AG20443 (cell line): ENCODE results near the gene NASP.
"Not testable (repeated sequence)": the region's sequence is repeated elsewhere in the genome, so short reads cannot be mapped to it uniquely, and the experiment has no call there.

Experiments used
- DNase-seq: peaks from one replicate; pipeline ENCODE4 v3.0.0; 2012; ENCODE audit warnings: low spot score, mixed read lengths

The NASP gene

DNA sequence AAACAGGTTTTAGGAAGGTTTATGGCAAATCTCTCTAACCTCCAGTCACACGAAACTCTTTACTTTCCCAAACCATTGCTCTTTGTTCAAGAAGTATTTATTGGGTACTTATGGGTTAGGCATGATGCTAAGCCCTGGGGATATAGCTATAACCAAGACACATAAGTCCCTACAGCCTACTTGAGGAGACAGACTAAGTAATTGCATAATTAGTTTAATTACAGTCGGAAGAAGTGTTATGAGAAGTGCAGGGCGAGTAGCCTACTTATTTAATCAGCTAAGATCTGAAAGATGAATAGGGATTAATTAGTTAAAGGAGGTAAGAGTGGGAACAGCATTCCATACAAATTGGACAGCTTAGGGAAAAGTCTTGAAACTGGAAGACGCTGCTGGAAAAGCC lies 13.2 kb upstream of the NASP start:
- DNase-seq, result no peak

DNA sequence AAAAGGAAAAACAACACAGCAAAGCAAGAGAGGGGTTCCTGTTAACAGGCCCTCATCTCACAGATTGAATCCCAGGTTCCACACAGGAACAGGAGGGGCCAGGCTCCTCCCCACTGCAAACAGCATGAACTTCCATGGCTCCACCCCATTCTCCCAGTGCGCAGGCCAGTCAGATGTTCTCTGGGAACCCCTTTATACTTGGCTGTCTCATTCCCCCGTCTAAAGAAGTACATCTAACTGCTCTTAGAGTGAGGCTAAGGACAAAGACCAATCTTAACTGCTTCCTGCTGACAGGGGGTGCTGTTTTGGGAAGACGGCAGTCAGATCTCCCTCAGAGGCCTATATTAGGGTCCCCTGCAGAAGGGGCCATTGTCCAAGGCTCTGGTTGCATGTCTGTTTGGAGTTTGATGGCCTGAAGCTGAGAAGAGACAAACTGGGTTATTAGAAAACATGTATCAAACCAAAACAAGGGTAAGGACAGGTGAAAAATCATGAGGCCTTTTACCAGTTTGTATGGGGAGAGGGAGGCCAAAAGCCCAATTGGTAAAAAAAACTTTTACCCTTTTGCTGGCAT lies 10.5 kb upstream of the NASP start:
- no peak for DNase-seq

DNA sequence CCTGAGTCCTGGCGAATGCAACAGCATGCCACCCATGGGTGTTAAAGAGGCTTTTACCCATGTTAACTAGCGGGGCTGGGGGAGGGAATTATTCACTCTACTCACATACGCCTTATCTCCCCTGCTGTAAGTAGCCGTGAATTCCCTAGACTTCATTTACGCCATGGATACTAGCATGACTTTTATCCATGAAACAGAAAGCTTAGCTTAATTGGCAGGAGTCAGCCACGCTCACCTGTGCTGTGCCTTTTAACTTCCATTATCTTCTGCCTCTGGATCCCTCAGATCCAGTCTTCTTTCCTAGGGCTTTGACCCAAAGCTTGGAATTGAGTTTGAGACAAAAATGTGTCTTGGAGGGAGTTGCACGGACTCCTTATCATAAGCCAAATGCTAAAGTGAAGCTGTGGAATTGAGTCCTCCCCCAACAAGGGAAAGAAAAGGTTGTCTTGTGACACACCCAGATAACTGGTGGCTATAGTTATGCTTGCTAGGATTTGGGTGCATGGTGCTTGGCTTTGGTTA lies 9.7 kb upstream of the NASP start:
- DNase-seq, result no peak

DNA sequence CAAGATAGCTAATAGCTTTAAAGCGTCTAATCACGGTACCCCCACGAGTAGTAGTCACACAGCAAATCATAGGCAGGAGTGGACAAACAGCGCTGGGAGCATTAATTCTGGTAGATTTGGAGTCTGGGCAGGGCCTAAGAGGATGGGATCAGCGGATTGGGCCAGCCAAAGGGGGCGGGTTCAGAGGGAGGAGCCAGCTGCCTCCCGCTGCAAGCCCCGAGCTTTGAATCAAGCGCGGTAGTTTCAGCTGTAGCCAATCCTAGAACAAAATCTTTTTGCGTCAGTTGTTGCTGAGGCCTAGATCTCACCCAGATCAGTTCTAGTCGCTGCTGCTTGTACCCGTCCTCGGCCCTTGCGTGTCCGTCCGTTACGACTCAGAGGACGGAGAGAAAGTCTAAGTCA lies 576 bp upstream of the NASP start:
- DNase-seq, result peak; percentile 99

DNA sequence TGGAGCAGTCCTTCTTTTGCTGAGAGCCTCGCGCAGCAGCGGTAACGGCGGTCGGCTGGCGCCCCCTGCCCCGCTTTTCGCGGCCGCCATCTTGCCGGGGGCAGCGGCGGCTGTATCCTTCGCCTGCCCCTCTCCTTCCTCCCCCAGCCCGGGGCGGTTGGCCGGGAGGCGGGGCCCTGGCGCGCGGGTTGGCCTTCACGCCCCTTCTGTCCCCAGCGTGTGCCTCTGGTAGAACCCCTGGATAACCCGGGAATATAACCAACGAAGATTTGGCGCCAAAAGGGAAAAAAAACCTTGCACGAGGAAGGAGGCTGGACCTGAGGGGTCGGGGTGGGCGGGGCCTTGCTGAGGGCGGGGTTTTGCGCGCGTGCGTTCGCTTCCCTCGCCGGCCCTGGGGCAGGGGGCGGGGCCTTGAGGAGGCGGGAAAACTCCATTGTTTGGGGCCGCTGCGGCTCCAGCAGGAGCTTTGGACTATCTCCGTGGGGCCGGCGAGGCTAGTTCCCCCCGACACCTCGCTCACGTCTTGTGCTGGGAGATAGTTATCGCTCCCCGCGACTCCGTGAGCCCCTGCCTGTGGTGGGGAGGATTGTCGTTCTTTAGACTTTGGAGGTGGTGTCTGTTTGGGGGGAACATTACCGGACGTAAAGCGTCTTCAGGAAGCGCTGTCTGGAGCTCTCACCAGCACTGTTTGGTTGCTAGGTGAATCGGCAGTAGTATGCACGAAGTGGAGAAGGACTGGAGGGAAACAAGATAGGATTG lies 689 bp downstream of the NASP start:
- peak; percentile 97 for DNase-seq

DNA sequence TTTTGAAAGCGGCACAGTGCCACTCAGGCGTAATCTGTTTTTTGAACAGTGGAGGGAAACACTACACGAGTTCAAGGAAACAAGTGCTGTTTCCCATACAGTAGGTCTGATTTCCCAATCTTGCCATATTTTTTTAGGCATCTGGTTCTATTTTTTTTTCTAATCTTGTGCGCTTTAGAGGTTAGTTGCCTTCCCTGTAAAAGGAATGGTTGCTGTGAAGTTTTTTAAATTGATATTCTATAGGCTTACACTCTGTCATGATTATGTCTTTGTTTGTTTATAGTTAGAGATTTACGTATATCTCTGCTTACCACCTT lies 1.2 kb downstream of the NASP start:
- DNase-seq, result no peak

DNA sequence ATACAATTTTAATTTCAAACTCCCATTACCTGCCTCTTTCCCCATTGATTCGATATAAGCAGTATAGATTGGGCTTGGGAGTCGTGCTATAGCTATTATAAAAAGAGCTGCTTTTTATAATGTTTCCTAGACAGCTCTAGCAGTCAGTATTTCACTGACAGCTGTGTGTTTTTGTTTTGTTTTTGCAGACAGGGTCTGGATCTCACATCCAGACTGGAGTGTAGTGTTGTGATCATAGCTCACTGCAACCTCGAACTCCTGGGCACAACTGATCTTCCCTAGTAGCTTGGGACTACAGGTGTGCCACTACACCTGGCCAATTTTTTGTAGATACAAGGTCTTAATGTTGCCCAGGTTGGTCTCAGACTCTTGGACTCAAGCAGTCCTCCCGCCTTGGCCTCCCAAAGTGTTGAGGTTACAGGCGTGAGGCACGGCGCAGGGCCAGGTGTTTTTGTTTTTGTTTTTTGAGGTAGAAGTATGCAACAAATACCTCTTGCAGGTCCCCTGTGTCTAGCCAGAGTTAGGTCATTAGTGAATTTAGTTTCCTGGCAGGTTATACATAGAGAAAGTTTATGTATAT lies 1.7 kb downstream of the NASP start:
- DNase-seq, result no peak

DNA sequence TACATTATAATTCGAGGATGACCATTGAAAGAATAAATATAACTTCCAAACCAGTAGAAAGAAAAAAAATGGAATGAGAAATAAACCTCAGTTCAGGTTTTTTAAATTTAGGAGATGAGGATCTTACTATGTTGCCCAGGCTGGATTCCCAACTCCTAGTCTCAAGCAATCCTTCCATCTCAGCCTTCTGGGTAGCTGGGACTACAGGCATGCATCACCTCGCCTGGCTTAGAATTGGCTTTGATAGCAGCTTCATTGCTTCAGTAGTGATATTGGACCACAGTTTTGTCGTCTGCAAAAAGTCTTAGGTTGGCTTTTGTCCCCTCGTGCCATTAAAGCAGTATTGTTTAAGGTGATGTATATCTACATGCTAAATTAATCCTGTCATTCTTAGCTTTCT lies 2.9 kb downstream of the NASP start:
- no peak for DNase-seq

DNA sequence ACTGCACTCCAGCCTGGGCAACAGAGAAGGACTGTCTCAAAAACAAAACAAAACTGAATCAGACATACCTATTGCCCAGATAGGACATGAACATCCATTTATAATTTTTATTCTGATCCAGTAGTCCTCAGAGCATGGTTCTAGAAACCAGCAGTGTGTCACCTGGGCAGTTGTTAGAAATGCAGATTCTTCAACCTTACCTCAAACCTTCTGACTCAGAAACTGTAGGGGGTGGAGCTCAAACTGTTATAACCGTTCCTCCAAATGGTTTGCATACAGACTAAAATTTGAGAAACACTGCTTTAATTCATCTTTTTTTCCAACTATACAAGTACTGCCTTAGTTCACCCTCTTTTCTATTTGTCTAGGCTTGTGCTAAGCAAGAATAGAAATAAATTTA lies 6.0 kb downstream of the NASP start:
- DNase-seq, result no peak

DNA sequence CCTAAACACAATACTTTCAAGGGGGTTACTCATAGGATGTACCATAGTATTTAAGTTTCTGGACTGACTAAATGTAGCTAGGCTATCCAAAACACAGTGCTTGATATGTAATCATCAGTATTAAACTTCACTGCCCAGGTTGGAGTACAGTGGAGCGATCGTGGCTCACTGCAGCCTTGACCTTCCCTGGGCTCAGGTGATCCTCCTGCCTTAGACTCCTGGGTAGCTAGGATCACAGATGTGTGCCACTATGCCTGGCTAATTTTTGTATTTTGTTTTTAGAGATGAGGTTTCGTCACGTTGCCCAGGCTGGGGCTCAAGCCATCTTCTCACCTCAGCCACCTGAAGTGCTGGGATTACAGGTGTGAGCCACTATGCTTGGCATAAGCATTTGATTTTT lies 10.6 kb downstream of the NASP start:
- DNase-seq, result no peak

DNA sequence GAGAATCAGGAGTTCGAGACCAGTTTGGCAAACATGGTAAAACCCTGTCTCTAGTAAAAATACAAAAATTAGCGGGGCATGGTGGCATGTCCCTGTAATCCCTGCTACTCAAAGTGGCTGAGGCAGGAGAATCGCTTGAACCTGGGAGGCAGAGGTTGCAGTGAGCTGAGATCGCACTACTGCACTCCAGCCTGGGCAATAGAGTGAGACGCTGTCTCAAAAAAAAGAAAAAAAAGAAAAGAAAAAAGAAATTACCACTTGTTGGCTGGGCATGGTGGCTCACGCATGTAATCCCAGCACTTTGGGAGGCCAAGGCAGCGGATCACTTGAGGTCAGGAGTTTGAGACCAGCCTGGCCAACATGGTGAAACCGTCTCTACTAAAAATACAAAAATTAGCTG lies 12.9 kb downstream of the NASP start:
- not testable (repeated sequence) for DNase-seq

DNA sequence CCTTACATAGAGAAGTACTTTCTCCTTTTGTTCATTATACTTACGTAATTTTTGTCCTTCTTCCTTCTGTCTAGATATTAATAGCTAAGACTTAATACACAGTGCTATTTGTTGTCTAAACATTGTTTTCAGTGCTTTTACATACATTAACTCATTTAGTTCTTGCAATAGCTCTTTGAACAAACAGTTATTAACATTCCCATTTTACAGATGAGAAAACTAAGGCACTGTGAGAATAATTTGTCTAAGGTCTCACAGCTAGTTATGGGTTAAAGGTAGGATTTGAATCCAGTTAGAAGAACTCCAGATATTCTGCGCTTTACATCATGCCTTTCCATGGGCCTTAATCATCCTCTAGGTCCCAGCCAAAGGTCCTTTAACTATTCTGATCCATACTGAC lies 20.4 kb downstream of the NASP start:
- DNase-seq, result no peak

DNA sequence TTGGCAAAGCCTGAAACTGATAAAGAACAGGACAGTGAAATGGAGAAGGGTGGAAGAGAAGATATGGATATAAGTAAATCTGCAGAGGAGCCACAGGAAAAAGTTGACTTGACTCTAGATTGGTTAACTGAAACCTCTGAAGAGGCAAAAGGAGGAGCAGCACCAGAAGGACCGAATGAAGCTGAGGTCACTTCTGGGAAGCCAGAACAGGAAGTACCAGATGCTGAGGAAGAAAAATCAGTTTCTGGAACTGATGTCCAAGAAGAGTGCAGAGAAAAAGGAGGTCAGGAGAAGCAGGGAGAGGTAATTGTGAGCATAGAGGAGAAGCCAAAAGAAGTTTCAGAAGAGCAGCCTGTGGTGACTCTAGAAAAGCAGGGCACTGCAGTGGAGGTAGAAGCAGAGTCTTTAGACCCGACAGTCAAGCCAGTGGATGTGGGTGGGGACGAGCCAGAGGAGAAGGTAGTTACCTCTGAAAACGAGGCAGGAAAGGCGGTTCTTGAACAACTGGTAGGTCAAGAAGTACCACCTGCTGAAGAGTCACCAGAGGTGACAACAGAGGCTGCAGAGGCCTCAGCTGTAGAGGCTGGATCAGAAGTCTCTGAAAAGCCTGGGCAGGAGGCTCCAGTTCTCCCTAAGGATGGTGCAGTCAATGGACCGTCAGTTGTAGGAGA lies 23.7 kb downstream of the NASP start:
- no peak for DNase-seq

DNA sequence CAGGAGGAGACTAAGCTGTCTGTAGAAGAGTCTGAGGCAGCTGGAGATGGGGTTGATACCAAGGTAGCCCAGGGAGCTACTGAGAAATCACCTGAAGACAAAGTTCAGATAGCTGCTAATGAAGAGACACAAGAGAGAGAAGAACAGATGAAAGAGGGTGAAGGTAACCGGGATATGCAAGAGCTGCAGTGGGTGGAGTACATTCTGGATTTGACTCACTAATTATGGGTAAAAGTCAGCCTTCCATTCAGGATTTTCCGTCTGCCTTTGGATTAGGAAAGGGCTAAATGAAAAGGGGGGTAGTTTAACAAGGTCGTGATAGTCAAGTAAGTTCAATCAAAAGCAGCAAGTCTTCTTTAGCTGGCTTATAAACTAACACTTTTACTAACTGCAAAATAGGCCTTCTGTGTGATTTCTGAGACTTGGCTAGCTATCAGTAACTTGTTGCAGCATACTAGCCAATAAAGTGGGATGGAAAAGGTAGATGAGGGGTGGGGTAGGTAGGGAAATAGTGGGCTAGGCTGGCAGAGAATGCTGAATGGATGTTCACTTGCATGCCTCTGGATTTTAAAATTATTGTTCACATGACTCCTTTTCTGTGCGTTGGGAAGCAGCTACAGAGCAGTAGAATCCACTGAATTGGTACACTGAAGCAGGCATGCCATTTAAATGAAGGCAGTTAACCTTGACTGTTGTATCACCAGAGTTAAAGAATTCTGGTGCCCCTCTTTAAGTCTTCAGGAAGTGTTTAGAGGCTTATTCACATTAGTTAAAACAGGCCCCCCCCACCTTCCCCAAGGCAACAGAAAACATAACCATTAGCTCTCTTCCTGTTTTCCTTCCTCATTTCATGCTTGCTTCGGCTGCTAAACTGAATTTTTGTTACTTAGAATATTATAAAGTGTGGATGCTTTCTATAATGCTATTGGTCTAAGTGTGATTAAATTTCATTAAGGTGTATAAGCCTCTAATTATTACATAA lies 24.6 kb downstream of the NASP start:
- DNase-seq, result no peak

DNA sequence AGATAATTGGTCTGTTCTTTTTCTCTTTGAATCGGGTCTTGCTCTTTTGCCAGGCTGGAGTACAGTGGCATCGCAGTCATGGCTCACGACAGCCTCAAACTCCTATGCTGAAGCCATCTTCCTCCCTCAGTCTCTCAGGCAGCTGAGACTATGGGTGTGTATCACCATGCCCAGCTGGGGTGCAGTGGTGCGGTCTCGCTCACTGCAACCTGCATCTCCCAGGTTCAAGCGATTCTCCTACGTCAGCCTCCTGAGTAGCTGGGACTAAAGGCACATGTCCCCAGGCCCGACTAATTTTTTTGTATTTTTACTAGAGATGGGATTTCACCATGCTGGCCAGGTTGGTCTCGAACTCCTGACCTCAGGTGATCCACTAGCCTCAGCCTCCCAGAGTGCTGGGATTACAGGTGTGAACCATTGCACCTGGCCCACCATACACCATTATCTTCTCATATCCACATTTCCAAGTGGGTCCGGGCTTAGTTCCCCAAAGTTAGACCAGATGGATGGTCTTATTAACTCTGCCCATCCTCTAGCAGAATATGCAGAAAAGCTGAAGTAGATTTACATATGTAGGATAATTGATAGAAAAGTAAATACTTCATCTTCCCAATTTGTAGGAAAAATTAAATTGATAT lies 26.9 kb downstream of the NASP start:
- DNase-seq, result no peak

DNA sequence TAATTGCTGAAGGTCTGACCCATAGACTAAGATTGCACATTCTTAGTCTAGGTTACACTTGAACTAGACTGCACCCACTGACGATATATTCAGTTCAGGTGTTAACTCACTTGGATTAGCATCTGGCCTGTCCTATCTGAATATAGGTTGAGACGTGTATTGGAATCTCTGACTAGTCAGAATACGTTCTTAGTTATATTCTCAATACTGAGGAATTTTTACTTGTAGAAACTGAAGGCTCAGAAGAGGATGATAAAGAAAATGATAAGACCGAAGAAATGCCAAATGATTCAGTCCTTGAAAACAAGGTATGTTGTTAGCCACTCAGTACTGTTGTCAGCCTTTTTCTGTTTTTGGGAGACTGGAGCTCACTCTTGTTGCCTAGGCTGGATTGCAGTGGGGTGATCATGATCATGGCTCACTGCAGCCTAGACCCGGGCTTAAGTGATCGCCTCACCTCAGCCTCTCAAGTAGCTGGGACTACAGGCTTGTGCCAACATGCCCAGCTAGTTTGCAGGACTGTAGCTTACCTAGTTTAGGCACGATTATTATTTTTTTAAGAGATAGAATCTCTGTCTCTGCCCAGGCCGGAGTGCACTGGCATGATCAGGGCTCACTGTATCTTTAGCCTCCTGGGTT lies 29.2 kb downstream of the NASP start:
- no peak for DNase-seq

DNA sequence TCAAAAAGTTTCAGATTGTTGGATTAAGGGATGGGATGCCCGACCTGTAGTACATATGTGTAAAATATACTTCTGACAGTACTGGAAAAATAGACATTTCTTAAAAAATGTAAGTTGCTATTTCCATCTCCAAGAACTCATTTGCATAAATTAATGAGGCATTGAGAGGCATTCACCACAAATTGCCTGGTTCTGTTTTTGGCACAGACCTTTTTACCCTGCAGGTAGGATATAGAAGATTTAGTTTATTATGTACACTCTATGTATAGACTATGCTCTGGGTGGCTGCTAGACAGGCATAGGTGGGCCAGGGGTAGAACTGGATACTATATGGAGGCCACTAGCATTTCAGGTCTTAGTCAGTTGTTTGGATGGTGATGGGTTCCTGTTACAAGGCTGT lies 32.0 kb downstream of the NASP start:
- DNase-seq, result no peak

DNA sequence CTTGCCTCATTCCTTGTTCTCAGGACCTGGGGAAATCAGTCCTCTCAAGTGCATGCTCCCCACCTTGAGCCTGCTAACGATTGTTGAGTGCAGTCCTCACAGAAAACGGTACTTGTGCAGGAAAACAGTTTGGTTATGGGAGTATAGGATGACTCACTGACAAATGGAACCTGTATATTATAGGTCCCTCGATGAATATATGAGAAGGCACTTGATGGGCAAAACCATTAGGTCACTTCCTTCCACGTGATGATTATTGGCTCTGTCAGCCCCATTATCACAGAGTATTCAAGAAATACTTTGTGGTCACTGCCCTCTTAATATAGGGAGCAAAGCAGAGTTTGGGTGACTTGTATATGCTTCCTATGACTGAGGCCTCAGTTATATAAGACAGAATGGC lies 33.8 kb downstream of the NASP start:
- no peak for DNase-seq

DNA sequence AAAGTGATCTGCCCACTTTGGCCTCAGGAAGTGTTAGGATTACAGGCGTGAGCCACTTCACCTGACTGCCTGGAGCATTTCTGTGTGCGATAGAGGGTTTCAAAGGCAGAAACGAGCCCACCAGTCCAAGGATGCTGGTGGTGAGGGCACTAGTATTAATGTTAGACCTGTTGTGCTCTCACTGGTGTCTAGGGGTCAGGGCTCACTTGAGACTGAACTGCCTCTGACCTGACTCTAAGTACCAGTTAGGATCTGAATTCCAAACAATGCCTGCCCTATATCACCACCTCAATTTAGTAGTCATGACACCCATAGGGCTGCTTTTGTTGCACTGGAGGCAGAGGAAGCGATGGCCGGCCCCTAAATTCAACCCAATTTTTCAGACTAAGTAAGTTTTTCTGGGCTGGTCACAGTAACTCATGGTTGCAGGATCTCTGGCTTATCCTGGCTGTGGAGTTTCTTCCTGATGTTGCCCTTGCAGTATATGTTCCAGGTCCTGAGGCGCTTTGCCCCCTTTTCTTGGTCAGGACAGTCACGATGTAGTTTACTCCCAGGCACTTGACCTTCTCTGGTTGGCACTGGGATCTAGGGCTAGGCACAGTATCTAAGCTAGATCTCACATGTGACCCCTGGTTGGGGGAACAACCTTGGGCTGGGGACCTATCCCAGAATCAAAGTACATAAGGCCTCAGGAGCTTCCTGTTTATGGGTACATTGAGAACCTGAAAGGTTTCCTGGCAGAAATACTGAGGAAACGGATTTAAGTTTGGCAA lies 35.5 kb downstream of the NASP start:
- no peak for DNase-seq
